HepG2 (cell line): ENCODE results near the gene STXBP5L. TPM values are rescaled to one million over a fixed set of nuclear protein-coding genes. Genes with fewer than 3 reads are reported as not detected.
A peak's percentile ranks its signal among the peaks of the same experiment; 100 is the strongest.

Experiments used
- ATAC-seq: fragments of 200-7000 bp; cut with Tn5 transposase; 3 replicates; pipeline ENCODE4 v1.9.1; 2020; ENCODE audit warnings: mild to moderate bottlenecking, moderate library complexity
- BruUV-seq: library from RNA; stranded (reverse); fragments of 400-500 nt; replicated peaks from 2 replicates; lab custom pipeline; 2021; lab: Mats Ljungman, UMichigan
- CTCF ChIA-PET: fragments of 300-600 bp; formaldehyde crosslinking; extraction: SDS; loops from one replicate; lab custom pipeline; 2021; ENCODE audit warnings: low total read pairs, inconsistent platforms, low intra/inter-chr PET ratio; lab: Yijun Ruan, JAX
- POLR2A ChIA-PET: fragments of 350-600 bp; sonication (Branson Sonifier 250); formaldehyde crosslinking; loops from one replicate; lab custom pipeline; 2020; ENCODE audit warnings: antibody characterized with exemption, inconsistent platforms; lab: Yijun Ruan, JAX
- DNase-seq: peaks from one replicate; pipeline ENCODE4 v3.0.0-alpha.2; 2015; ENCODE audit warnings: low spot score
- FAIRE-seq: peaks from 3 replicates; lab custom pipeline; 2011; peaks lifted over from hg19 to GRCh38; lab: Jason Lieb, UNC
- H2AFZ ChIP-seq: one replicate; pipeline ENCODE4 v1.6.1; 2011; ENCODE audit warnings: low read length, inconsistent platforms
- H3K27ac ChIP-seq: fragments of 300-600 bp; 3 replicates; pipeline ENCODE4 v1.8.0; 2011; ENCODE audit warnings: mixed run types, mild to moderate bottlenecking, mixed read lengths, low read length, inconsistent platforms; ENCODE audit not compliant: insufficient read depth; ENCODE audit errors: extremely low read length
- H3K27me3 ChIP-seq, 2 experiments: fragments of 200-600 bp in 1 of 2; 2 replicates in 1 of 2; 3 replicates in 1 of 2; pipeline versions ENCODE4 v1.6.0 to v1.8.0; 2011; ENCODE audit warnings: low read length in 2 of 2, mild to moderate bottlenecking in 2 of 2, moderate library complexity in 2 of 2, inconsistent platforms in 1 of 2; ENCODE audit not compliant: insufficient read depth in 2 of 2, control insufficient read depth in 1 of 2
- H3K36me3 ChIP-seq, 2 experiments: fragments of 200-600 bp in 1 of 2; replicated peaks in 1 of 2; 2 replicates in 1 of 2; 3 replicates in 1 of 2; pipeline versions ENCODE4 v1.5.1 to v1.8.0; 2011; ENCODE audit warnings: low read length in 2 of 2, inconsistent platforms in 1 of 2; ENCODE audit not compliant: insufficient read depth in 2 of 2, control insufficient read depth in 1 of 2
- H3K4me1 ChIP-seq: 2 replicates; pipeline ENCODE4 v1.5.1; 2012; ENCODE audit warnings: low read length, inconsistent platforms; ENCODE audit not compliant: insufficient read depth
- H3K4me2 ChIP-seq: 2 replicates; pipeline ENCODE4 v1.6.0; 2011; ENCODE audit warnings: low read depth, low read length, inconsistent platforms
- H3K4me3 ChIP-seq, 3 experiments: fragments of 200-600 bp in 1 of 3; sonication (generic), shearing (Covaris generic) in 1 of 3; replicated peaks in 1 of 3; 2 replicates each; pipeline ENCODE4 v1.5.1; 2011 to 2016; ENCODE audit warnings: low read length in 3 of 3, inconsistent platforms in 2 of 3, low read depth in 2 of 3, mild to moderate bottlenecking in 2 of 3, control low read depth in 1 of 3, mixed read lengths in 1 of 3; ENCODE audit not compliant: insufficient read depth in 1 of 3
- H3K79me2 ChIP-seq: one replicate; pipeline ENCODE4 v1.6.1; 2011; ENCODE audit warnings: low read length, inconsistent platforms; ENCODE audit not compliant: insufficient read depth
- H3K9ac ChIP-seq: 2 replicates; pipeline ENCODE4 v1.6.0; 2011; ENCODE audit warnings: mild to moderate bottlenecking, low read depth, low read length, inconsistent platforms; ENCODE audit not compliant: insufficient read depth
- H3K9me3 ChIP-seq: 2 replicates; pipeline ENCODE4 v1.5.1; 2012; ENCODE audit warnings: mild to moderate bottlenecking, low read length
- H4K20me1 ChIP-seq: 2 replicates; pipeline ENCODE4 v1.6.0; 2011; ENCODE audit warnings: inconsistent platforms, mild to moderate bottlenecking, low read length, moderate library complexity; ENCODE audit not compliant: insufficient read depth
- CREB1 ChIP-seq, 2 experiments: fragments of 450-650 bp in 1 of 2; IDR thresholded peaks; 2 replicates each; pipeline ENCODE4 v1.6.1; 2016 to 2017; ENCODE audit warnings: control low read depth in 1 of 2, mild to moderate bottlenecking in 1 of 2, missing compliant biosample characterization in 1 of 2, missing genetic modification characterization in 1 of 2
- EHMT2 ChIP-seq: fragments of 200-600 bp; sonication (generic); IDR thresholded peaks from 2 replicates; pipeline ENCODE4 v1.7.0; 2017; ENCODE audit warnings: antibody characterized with exemption, low read depth, low read length, borderline replicate concordance
- LRRFIP1 ChIP-seq: sonication (generic); formaldehyde crosslinking; conservative IDR thresholded peaks from 2 replicates; pipeline ENCODE4 v1.4.0; 2020; ENCODE audit warnings: missing genetic modification reagents
- NFIC ChIP-seq: IDR thresholded peaks from 2 replicates; pipeline ENCODE4 v1.6.1; 2012; ENCODE audit warnings: mild to moderate bottlenecking, low read length, inconsistent platforms
- UBTF ChIP-seq: sonication (generic); formaldehyde crosslinking; IDR thresholded peaks from 2 replicates; pipeline ENCODE4 v1.4.0; 2020; ENCODE audit warnings: mild to moderate bottlenecking, missing genetic modification reagents
- ZBTB14 ChIP-seq: sonication (generic); formaldehyde crosslinking; IDR thresholded peaks from 2 replicates; pipeline ENCODE4 v1.4.0; 2020; ENCODE audit warnings: missing genetic modification reagents
- ZNF383 ChIP-seq: sonication (generic); formaldehyde crosslinking; IDR thresholded peaks from 2 replicates; pipeline ENCODE4 v1.4.0; 2020; ENCODE audit warnings: missing genetic modification reagents, mild to moderate bottlenecking, borderline replicate concordance
- ZNF562 ChIP-seq: sonication (generic); formaldehyde crosslinking; IDR thresholded peaks from 2 replicates; pipeline ENCODE4 v1.8.0; 2022; ENCODE audit warnings: missing genetic modification reagents, borderline replicate concordance
- ZNF746 ChIP-seq: sonication (generic); formaldehyde crosslinking; IDR thresholded peaks from 2 replicates; pipeline ENCODE4 v1.8.0; 2022; ENCODE audit warnings: mild to moderate bottlenecking, missing genetic modification reagents
- ZNF788 ChIP-seq: sonication (generic); formaldehyde crosslinking; IDR thresholded peaks from 2 replicates; pipeline ENCODE4 v1.5.0; 2020; ENCODE audit warnings: mild to moderate bottlenecking, missing genetic modification reagents, borderline replicate concordance
- WGBS: methylation state at CpG from one replicate; pipeline ENCODE4 v1.1.6; 2017; ENCODE audit warnings: low lambda C conversion rate; 5-methylcytosine and 5-hydroxymethylcytosine counted together
- in situ Hi-C: cut with HindIII; loops from 2 replicates; pipeline ENCODE4 v1.10.0; 2017; ENCODE audit warnings: low pct_unique_long_range_greater_than_20kb; ENCODE audit not compliant: extremely low pct_ligation_motif_present
- intact Hi-C: fragments of 100-400 bp; cut with micrococcal nuclease; formaldehyde crosslinking; loops from one replicate; pipeline ENCODE4 v1.10.0; 2022; ENCODE audit not compliant: unreplicated experiment
- polyA plus RNA-seq, 8 experiments: library from polyadenylated mRNA; depleted of rRNA in 3 of 8; stranded (reverse) in 7 of 8; unstranded in 1 of 8; fragments of >200 nt; fragmentation: Illumina TruSeq in 4 of 8; extraction: Trizol in 4 of 8; gene quantifications; 2 replicates each; pipeline versions ENCODE4 v1.2.1 to v1.2.3, GENCODE V29; 2011 to 2016; ENCODE audit warnings: low read depth in 4 of 8, missing spikeins in 1 of 8, mixed read lengths in 1 of 8; ENCODE audit not compliant: insufficient read depth in 1 of 8
- total RNA-seq, 5 experiments: library from RNA; depleted of rRNA; stranded (reverse); fragments of >200 nt; fragmentation: Illumina TruSeq; extraction: Trizol; gene quantifications; 2 replicates each; pipeline ENCODE4 v1.2.3, GENCODE V29; 2016; ENCODE audit warnings: low read depth in 1 of 5
- TF ChIP-seq, protein P1 (sequence below): conservative IDR thresholded peaks from 2 replicates; pipeline ENCODE4 v1.6.1; 2018; ENCODE audit warnings: missing genetic modification reagents

The STXBP5L gene
- total and polyA plus RNA-seq, 2 of the 13 experiments (the other 11 are each of a cell fraction or from before 2014, with no cell fraction given), result not detected

- no peak overlapping the region for H3K27ac ChIP-seq
- POLR2A ChIA-PET, result no interaction called here
These were observed 4.8 kb upstream of the STXBP5L start for GRCh38 chr3:120903221-120903620.

GRCh38 chr3:120907659-120908029, 361 bp upstream of the STXBP5L start:
- ATAC-seq (peak; percentile 16), FAIRE-seq (no peak), DNase-seq (no peak)
- peaks cover 9% of the 10 kb centered on the region; the same call in 1 of the 2 replicates for H3K4me1 ChIP-seq
- H3K9me3 ChIP-seq, result no peaks in the 10 kb centered on the region
- intact Hi-C loops (no loop called here), in situ Hi-C loops (no loop called here)
- no peaks in the 10 kb centered on the region for H3K36me3 ChIP-seq
- POLR2A ChIA-PET, result no interaction called here
- H3K79me2 ChIP-seq, result no peaks in the 10 kb centered on the region
- no peaks in the 10 kb centered on the region for H4K20me1 ChIP-seq
- peaks cover 0 to 25% of the 10 kb centered on the region in 2 experiments; a peak in 4 of 5 replicates for H3K27me3 ChIP-seq
- CTCF ChIA-PET, result no interaction called here
- no peak overlapping the region for H3K9ac ChIP-seq
- H2AFZ ChIP-seq, result no peak overlapping the region
- peak overlapping the region; percentile 86; the same call in 1 of the 2 replicates for H3K4me2 ChIP-seq
- WGBS, result 61% methylated on average over 11 of the region's 11 CpGs
- no peak overlapping the region for H3K27ac ChIP-seq
- 0 out of 6 replicates have a peak overlapping the region, but pooled peaks of 2 of the 3 experiments have one; percentile 45 to 71 for H3K4me3 ChIP-seq
- no TSS peak for BruUV-seq
- TF ChIP-seq EHMT2 (0 out of 2 replicates have a peak, but pooled peaks have one; percentile 18), ZNF383 (CRISPR knock-in tag) (no peak), ZNF746 (CRISPR knock-in tag) (no peak), LRRFIP1 (CRISPR knock-in tag) (no peak), UBTF (CRISPR knock-in tag) (no peak), ZBTB14 (CRISPR knock-in tag) (no peak), ZNF562 (CRISPR knock-in tag) (no peak), ZNF788 (CRISPR knock-in tag) (no peak)
- TF ChIP-seq, protein P1, sequence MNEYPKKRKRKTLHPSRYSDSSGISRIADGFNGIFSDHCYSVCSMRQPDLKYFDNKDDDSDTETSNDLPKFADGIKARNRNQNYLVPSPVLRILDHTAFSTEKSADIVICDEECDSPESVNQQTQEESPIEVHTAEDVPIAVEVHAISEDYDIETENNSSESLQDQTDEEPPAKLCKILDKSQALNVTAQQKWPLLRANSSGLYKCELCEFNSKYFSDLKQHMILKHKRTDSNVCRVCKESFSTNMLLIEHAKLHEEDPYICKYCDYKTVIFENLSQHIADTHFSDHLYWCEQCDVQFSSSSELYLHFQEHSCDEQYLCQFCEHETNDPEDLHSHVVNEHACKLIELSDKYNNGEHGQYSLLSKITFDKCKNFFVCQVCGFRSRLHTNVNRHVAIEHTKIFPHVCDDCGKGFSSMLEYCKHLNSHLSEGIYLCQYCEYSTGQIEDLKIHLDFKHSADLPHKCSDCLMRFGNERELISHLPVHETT (CRISPR knock-in tag), result no peak

More at GRCh38 chr3:120903221-120903620, 4.8 kb upstream of the STXBP5L start:
- FAIRE-seq (no peak), DNase-seq (no peak), ATAC-seq (no peak)
- Histone ChIP-seq H3K4me1 (peaks cover 7% of the 10 kb centered on the region; the same call in 1 of the 2 replicates), H3K4me3 (no peak overlapping the region), H3K9me3 (no peaks in the 10 kb centered on the region), H3K36me3 (no peaks in the 10 kb centered on the region), H3K4me2 (no peak overlapping the region), H4K20me1 (no peaks in the 10 kb centered on the region), H3K9ac (no peak overlapping the region), H2AFZ (no peak overlapping the region), H3K27me3 (peaks cover 0 to 7% of the 10 kb centered on the region in 2 experiments; a peak in 2 of 5 replicates), H3K79me2 (no peaks in the 10 kb centered on the region)
- BruUV-seq, result no TSS peak
- in situ Hi-C loops, result no loop called here
- no peak for TF ChIP-seq NFIC
- 0 out of 2 replicates have a peak, but pooled peaks have one; percentile 7 for TF ChIP-seq CREB1 (IDR thresholded peaks at IDR 0.05)
- no peak for TF ChIP-seq CREB1 (CRISPR knock-in tag; IDR thresholded peaks at IDR 0.05)
- WGBS, result 26% methylated on average over 4 of the region's 4 CpGs
- intact Hi-C loops, result no loop called here
- CTCF ChIA-PET, result no interaction called here
